ENCODE measurements around the gene GPR32.

GRCh38 chr19:50796634-50797428 lies 26.6 kb downstream of the GPR32 start:
- no peak for TF ChIP-seq ZNF121 (CRISPR knock-in tag; IDR thresholded peaks at IDR 0.05)
- TF ChIP-seq USF1 (CRISPR knock-in tag; IDR thresholded peaks at IDR 0.05), result no peak
- TF ChIP-seq CTCF (IDR thresholded peaks at IDR 0.05), result no peak
- TF ChIP-seq, protein P1, sequence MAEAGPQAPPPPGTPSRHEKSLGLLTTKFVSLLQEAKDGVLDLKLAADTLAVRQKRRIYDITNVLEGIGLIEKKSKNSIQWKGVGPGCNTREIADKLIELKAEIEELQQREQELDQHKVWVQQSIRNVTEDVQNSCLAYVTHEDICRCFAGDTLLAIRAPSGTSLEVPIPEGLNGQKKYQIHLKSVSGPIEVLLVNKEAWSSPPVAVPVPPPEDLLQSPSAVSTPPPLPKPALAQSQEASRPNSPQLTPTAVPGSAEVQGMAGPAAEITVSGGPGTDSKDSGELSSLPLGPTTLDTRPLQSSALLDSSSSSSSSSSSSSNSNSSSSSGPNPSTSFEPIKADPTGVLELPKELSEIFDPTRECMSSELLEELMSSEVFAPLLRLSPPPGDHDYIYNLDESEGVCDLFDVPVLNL (CRISPR knock-in tag; IDR thresholded peaks at IDR 0.05; ENCODE audit: borderline replicate concordance, low read depth), result no peak
- no peak for TF ChIP-seq TCF7 (CRISPR knock-in tag; IDR thresholded peaks at IDR 0.05; ENCODE audit: low read depth)
- no peak for TF ChIP-seq CBFB (CRISPR knock-in tag; IDR thresholded peaks at IDR 0.05; ENCODE audit: low read depth)
- TF ChIP-seq FOXJ3 (CRISPR knock-in tag; IDR thresholded peaks at IDR 0.05; ENCODE audit: borderline replicate concordance), result no peak
- no peak for TF ChIP-seq ZNF138 (CRISPR knock-in tag; conservative IDR thresholded peaks at IDR 0.05)
- no peak for TF ChIP-seq NR3C1 (CRISPR knock-in tag; conservative IDR thresholded peaks at IDR 0.05; ENCODE audit: low read depth)
- TF ChIP-seq ATF2 (CRISPR knock-in tag; IDR thresholded peaks at IDR 0.05; ENCODE audit: borderline replicate concordance, low read depth), result no peak
- TF ChIP-seq RELA (CRISPR knock-in tag; IDR thresholded peaks at IDR 0.05; ENCODE audit: borderline replicate concordance), result no peak
- TF ChIP-seq SMAD4 (CRISPR knock-in tag; IDR thresholded peaks at IDR 0.05), result no peak
- TF ChIP-seq, protein P2, sequence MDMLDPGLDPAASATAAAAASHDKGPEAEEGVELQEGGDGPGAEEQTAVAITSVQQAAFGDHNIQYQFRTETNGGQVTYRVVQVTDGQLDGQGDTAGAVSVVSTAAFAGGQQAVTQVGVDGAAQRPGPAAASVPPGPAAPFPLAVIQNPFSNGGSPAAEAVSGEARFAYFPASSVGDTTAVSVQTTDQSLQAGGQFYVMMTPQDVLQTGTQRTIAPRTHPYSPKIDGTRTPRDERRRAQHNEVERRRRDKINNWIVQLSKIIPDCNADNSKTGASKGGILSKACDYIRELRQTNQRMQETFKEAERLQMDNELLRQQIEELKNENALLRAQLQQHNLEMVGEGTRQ (CRISPR knock-in tag; IDR thresholded peaks at IDR 0.05), result no peak
